Spleen (tissue), 11 donors: ENCODE measurements around the gene BBOX1. TPM values are rescaled to one million over a fixed set of nuclear protein-coding genes. Genes with fewer than 3 reads are reported as not detected.

Experiments used
- DNase-seq: peaks from one replicate; pipeline ENCODE4 v3.0.0-alpha.2; 2020
- H3K27ac ChIP-seq, 8 donors: fragments of 200-600 bp; sonication (generic) in 7 of 8; 1 replicate in 4 of 8; 2 replicates in 4 of 8; pipeline versions ENCODE4 v1.5.0 to v1.8.0; 2016 to 2021; ENCODE audit warnings: inconsistent platforms in 4 of 8, mild to moderate bottlenecking in 4 of 8, moderate library complexity in 1 of 8
- H3K27me3 ChIP-seq, 7 donors: fragments of 200-600 bp; sonication (generic) in 6 of 7; replicated peaks in 1 of 7; 1 replicate in 4 of 7; 2 replicates in 3 of 7; pipeline versions ENCODE4 v1.5.0 to v1.8.0; 2016 to 2021; ENCODE audit warnings: inconsistent platforms in 3 of 7, mild to moderate bottlenecking in 1 of 7
- H3K36me3 ChIP-seq, 6 donors: fragments of 200-600 bp; sonication (generic) in 5 of 6; 1 replicate in 4 of 6; 2 replicates in 2 of 6; pipeline versions ENCODE4 v1.5.0 to v1.8.0; 2016 to 2021; ENCODE audit warnings: inconsistent platforms in 2 of 6
- H3K4me1 ChIP-seq, 6 donors: fragments of 200-600 bp; sonication (generic) in 5 of 6; 1 replicate in 3 of 6; 2 replicates in 3 of 6; pipeline versions ENCODE4 v1.5.0 to v1.8.0; 2016 to 2021; ENCODE audit warnings: inconsistent platforms in 3 of 6
- H3K4me3 ChIP-seq, 8 donors: fragments of 200-600 bp; sonication (generic) in 7 of 8; 1 replicate in 4 of 8; 2 replicates in 4 of 8; pipeline versions ENCODE4 v1.5.0 to v1.8.0; 2016 to 2021; ENCODE audit warnings: inconsistent platforms in 4 of 8, mild to moderate bottlenecking in 4 of 8, moderate library complexity in 2 of 8
- H3K9me3 ChIP-seq, 8 donors: fragments of 200-600 bp; sonication (generic) in 7 of 8; 1 replicate in 4 of 8; 2 replicates in 4 of 8; pipeline versions ENCODE4 v1.5.0 to v1.8.0; 2016 to 2021; ENCODE audit warnings: inconsistent platforms in 4 of 8
- CTCF ChIP-seq, 11 experiments: fragments of 200-600 bp in 7 of 11; fragments of 450-650 bp in 4 of 11; sonication (generic) in 4 of 11; IDR thresholded peaks in 8 of 11; conservative IDR thresholded peaks in 3 of 11; 1 replicate in 7 of 11; 2 replicates in 4 of 11; pipeline versions ENCODE4 v1.4.0 to v1.8.0; 2016 to 2021; ENCODE audit warnings: antibody characterized with exemption in 11 of 11, inconsistent platforms in 4 of 11, mild to moderate bottlenecking in 1 of 11
- POLR2A ChIP-seq, 3 donors: fragments of 450-650 bp; IDR thresholded peaks; one replicate each; pipeline ENCODE4 v1.5.1; 2017; ENCODE audit warnings: antibody characterized with exemption in 3 of 3, mild to moderate bottlenecking in 1 of 3
- POLR2AphosphoS5 ChIP-seq, 3 donors: sonication (generic); formaldehyde crosslinking; IDR thresholded peaks; one replicate each; pipeline ENCODE4 v1.5.1; 2017; ENCODE audit warnings: antibody characterized with exemption in 3 of 3
- WGBS, 5 donors: extraction: QIAGEN DNeasy Blood & Tissue Kit in 3 of 5; methylation state at CpG; one replicate each; pipeline versions ENCODE4 v1.1.5 to v1.1.7; 2013 to 2018; 5-methylcytosine and 5-hydroxymethylcytosine counted together
- intact Hi-C: fragments of 100-400 bp; cut with DNase I; formaldehyde crosslinking; loops from one replicate; pipeline ENCODE4 v1.15.0; 2023; ENCODE audit warnings: low total_unique reads
- polyA plus RNA-seq, 3 donors: library from polyadenylated mRNA; stranded (reverse); fragments of 200-250 nt; gene quantifications; one replicate each; pipeline ENCODE4 v1.2.1, GENCODE V29; 2013
- total RNA-seq, 7 donors: library from RNA; depleted of rRNA in 3 of 7; stranded (reverse); fragments of >200 nt in 3 of 7; fragmentation: NEBNext Ultra II Directional in 4 of 7; extraction: Animal tissue kit (Norgen Biotek cat#: 25700) in 4 of 7; gene quantifications; one replicate each; pipeline versions ENCODE4 v1.1.0 to v1.2.1, GENCODE V29; 2016 to 2021
- donor health status: healthy with polysubstance abuse.
- donor health status: DM: no; HTN: no; CAD: no; lungs with moderate emphysema.
- donor health status: DM: no; HTN: no; CAD: no.
- donor health status: Bipolar disorder and iron deficiency.
- donor health status: healthy.
- donor health status: DM: no; HTN: no; CAD: no.
- donor health status: DM: yes; HTN: yes; CAD: no.

The BBOX1 gene
- total and polyA plus RNA-seq, 10 donors: not detected

DNA sequence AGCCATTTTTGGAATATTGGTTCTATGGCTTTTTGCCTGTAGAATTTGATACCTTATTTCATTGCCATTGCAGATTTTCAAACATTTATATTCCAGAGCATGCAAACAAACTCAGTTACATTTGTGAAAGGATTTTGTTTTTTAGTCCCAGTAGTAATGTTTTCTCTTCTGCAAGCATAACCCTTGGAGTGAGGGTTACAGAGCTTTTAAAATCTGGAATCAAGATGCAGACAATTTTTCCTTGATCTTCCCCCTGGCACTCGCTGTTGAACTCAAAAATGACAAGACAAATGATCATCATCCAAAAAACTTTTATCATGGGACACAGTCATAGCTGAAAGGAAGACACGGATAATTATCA is 20.8 kb downstream of the BBOX1 start:
- no peaks in the 10 kb centered on the region for H3K4me1 ChIP-seq
- H3K4me3 ChIP-seq: no peak overlapping the region
- no peaks in the 10 kb centered on the region for H3K27me3 ChIP-seq
- H3K9me3 ChIP-seq: peaks cover 0 to 9% (median 5%) of the 10 kb centered on the region in 8 donors
- DNase-seq: no peak
- no peaks in the 10 kb centered on the region for H3K36me3 ChIP-seq
- H3K27ac ChIP-seq: peak overlapping the region in 2 of 8 donors; percentile 41 to 54
- 59 to 69% (median 66%) methylated on average over 2 of the region's 2 CpGs for WGBS, 5 donors
- intact Hi-C loops: no loop called here
- TF ChIP-seq POLR2AphosphoS5 (IDR thresholded peaks at IDR 0.05) (no peak), CTCF (IDR thresholded peaks at IDR 0.05 in 8 of 11, conservative IDR thresholded peaks at IDR 0.05 in 3 of 11) (no peak), POLR2A (IDR thresholded peaks at IDR 0.05) (no peak)

GRCh38 chr11:27064086-27064485 is 23.5 kb downstream of the BBOX1 start:
- WGBS, 5 donors: 82 to 97% (median 91%) methylated on average over 2 of the region's 2 CpGs
- no peak for DNase-seq
- intact Hi-C loops: no loop called here

DNA sequence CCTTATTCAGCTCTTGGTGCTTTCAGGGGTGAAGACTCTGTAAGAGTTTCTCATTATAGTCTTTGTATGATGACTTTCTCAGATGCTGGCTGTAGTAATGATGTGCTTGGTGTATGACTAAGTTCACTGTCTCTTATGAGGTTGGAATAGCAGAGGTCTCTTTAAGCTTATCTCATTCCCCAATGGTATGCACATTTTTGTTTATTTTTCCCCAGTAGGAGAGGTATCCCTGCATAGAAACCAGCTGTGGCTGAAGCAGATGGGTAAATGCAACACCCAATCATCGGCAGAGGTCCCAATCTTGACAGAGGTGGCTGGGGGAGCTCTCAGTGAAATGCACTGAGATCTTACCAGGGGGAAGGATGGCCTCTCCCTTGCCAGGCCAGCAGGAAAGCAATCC is 34.6 kb downstream of the BBOX1 start:
- TF ChIP-seq POLR2A (IDR thresholded peaks at IDR 0.05) (no peak), CTCF (IDR thresholded peaks at IDR 0.05 in 8 of 11, conservative IDR thresholded peaks at IDR 0.05 in 3 of 11) (no peak), POLR2AphosphoS5 (IDR thresholded peaks at IDR 0.05) (no peak)
- no peaks in the 10 kb centered on the region for H3K27me3 ChIP-seq
- no peak overlapping the region for H3K27ac ChIP-seq
- H3K4me1 ChIP-seq: no peaks in the 10 kb centered on the region
- no peak overlapping the region for H3K4me3 ChIP-seq
- WGBS, 5 donors: 53 to 78% (median 65%) methylated on average over 1 of the region's 1 CpG
- intact Hi-C loops: no loop called here
- peaks cover 0 to 12% (median 2%) of the 10 kb centered on the region in 8 donors for H3K9me3 ChIP-seq
- no peak for DNase-seq
- H3K36me3 ChIP-seq: no peaks in the 10 kb centered on the region

More at GRCh38 chr11:27064086-27064485, 23.5 kb downstream of the BBOX1 start:
- Histone ChIP-seq H3K27ac (no peak overlapping the region), H3K4me1 (no peaks in the 10 kb centered on the region), H3K9me3 (peaks cover 0 to 6% (median 1%) of the 10 kb centered on the region in 8 donors), H3K27me3 (no peaks in the 10 kb centered on the region), H3K4me3 (no peak overlapping the region), H3K36me3 (no peaks in the 10 kb centered on the region)
- no peak for TF ChIP-seq CTCF (IDR thresholded peaks at IDR 0.05 in 8 of 11, conservative IDR thresholded peaks at IDR 0.05 in 3 of 11)

DNA sequence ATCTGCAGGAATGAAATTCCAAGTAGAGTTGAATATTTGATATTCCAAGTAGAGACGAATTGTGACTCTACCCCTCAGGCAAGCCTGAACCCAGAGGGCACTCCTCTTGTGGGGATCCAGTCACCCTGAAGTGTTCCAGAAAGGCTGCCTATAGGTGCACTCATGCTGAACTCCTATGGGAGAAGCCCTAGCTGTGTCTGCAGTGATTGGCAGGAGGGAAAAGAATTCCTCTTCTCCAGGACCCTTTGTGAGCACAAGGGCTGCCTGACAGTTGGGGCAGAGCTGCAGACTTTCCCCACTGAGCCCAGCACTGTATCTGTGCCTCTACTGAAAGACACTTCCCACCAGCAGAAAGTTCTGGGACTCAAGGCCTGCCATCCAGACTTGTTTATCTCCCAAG is 35.0 kb downstream of the BBOX1 start:
- Histone ChIP-seq H3K4me3 (no peak overlapping the region), H3K9me3 (peaks cover 0 to 12% (median 2%) of the 10 kb centered on the region in 8 donors), H3K27me3 (no peaks in the 10 kb centered on the region), H3K36me3 (no peaks in the 10 kb centered on the region), H3K4me1 (no peaks in the 10 kb centered on the region), H3K27ac (no peak overlapping the region)
- intact Hi-C loops: no loop called here
- TF ChIP-seq POLR2A (IDR thresholded peaks at IDR 0.05): no peak
- TF ChIP-seq POLR2AphosphoS5 (IDR thresholded peaks at IDR 0.05): no peak
- no peak for TF ChIP-seq CTCF (IDR thresholded peaks at IDR 0.05 in 8 of 11, conservative IDR thresholded peaks at IDR 0.05 in 3 of 11)
- 69 to 100% (median 89%) methylated on average over 1 of the region's 1 CpG for WGBS, 5 donors
- DNase-seq: no peak
